Measurements from ENCODE around the gene TRAFD1.

The TRAFD1 gene, protein sequence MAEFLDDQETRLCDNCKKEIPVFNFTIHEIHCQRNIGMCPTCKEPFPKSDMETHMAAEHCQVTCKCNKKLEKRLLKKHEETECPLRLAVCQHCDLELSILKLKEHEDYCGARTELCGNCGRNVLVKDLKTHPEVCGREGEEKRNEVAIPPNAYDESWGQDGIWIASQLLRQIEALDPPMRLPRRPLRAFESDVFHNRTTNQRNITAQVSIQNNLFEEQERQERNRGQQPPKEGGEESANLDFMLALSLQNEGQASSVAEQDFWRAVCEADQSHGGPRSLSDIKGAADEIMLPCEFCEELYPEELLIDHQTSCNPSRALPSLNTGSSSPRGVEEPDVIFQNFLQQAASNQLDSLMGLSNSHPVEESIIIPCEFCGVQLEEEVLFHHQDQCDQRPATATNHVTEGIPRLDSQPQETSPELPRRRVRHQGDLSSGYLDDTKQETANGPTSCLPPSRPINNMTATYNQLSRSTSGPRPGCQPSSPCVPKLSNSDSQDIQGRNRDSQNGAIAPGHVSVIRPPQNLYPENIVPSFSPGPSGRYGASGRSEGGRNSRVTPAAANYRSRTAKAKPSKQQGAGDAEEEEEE

DNA sequence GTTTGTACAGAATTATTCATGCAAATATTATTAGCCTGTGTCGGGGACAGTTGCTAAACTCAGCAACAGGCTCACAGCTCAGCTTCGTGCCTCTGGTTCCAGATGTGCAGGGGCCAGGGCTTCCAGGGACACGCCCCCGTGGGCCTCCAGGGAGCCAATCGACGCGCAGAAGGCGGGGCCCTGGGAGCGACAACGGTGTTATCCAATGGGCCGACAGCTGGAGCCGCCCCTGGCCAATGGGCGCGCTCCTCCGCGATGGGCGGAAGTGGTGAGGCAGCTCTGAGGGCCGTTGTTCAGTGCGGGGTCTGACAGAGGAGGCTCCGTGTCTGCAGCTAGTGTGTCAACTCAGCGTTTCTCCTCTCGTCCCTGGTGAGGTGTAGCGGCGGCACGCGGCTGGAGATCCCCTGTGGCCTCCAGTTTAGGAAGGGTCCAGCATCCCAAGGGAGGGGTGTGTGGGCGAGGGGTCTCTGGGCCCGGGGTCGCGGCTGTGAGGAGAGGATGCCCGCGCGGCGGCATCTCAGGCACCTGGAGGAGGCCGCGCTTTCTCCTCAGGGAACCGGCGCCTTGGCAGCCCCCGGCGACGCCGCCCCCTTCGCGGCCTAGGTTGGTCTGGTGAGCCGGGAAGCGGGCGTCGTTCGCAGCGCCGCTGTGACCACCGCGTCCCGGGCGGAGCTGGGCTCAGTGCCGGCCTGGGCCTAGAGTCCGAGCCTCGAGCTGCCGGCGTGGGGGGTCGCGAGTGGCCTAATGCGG is at the start of gene TRAFD1:
TRAFD1 (plus strand) TSS at position 311 of the 750 bp plus-strand sequence. CDS start 4,963 bp downstream, outside the sequence.
- no peak for TF ChIP-seq GATA2 (IDR thresholded peaks at IDR 0.05; ENCODE audit: low read depth, low read length)
- no peak for TF ChIP-seq GATA3 (IDR thresholded peaks at IDR 0.05; ENCODE audit: low read depth, low read length)

DNA sequence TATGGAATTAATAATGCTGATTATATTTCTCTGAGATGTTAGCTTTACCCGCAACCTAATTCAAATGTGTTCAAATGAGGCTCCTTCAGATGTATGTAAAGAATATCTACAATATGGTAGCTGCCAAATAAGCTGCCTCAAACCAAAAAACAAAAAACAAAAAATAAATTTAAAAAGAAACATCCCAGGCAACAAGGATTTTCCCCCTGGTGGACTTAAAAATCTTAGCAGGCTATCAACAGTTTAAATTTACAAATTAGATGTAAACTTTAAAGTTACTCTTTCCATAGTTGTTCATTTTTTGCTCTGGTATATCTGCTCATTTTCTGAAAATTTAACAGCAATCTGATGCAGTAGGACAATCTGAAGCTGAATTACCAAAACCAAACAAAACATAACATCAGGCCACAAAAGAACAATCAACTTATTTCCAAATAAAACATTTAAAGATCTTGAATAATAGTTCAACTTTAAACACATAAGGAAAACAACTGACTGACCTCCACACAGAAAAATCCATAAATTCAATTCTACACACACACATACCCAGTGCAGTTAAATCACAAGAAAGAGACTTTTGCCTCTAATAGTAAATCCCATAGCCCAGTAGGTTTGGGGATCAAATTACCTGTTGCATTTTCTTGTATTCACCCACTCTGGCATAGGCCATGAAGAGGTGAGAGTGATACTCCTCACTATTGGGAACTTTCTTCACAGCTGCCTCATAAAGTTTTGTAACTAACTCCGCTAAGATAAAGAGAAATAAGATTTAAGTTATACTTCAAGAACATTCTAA is 38.1 kb upstream of the TRAFD1 start:
- TF ChIP-seq GATA3 (IDR thresholded peaks at IDR 0.05; ENCODE audit: low read depth, low read length) (no peak), GATA2 (IDR thresholded peaks at IDR 0.05; ENCODE audit: low read depth, low read length) (no peak)

DNA sequence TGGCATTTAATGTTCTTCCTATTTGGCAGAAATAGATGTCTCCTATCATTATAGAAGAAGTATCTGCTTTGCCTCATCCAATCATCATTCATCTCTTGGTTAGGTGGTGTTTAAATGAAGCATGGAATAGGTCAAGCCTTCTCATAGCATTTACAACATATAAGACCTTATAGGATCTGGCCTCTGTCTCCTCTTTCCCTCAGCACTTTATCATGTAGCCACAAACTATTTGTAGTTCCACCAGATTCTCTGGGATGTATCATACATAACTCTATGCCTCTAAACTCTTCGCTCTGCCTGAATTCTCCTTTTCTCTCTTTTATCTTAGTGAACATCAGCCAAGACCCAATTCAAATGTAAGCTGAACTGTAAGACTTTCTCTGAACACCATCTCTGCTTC is 37.5 kb upstream of the TRAFD1 start:
- no peak for TF ChIP-seq GATA2 (IDR thresholded peaks at IDR 0.05; ENCODE audit: low read depth, low read length)
- no peak for TF ChIP-seq GATA3 (IDR thresholded peaks at IDR 0.05; ENCODE audit: low read depth, low read length)

DNA sequence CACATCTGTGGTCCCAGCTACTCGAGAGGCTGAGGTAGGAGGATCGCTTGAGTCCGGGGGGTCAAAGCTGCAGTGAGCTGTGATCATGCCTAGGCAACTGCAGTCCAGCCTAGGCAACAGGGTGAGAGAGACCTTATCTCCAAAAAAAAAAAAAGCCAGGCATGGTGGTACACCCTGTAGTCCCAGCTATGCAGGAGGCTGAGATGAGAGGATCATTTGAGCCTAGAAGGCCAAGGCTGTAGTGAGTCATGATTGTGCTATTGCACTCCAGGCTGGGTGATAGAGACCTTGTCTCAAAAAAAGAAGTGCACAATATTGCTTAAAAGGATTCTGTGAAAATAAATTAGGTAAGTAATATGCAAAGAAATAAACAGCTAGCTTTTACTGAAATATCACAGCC is 33.8 kb upstream of the TRAFD1 start:
- TF ChIP-seq GATA3 (IDR thresholded peaks at IDR 0.05; ENCODE audit: low read depth, low read length) (no peak), GATA2 (IDR thresholded peaks at IDR 0.05; ENCODE audit: low read depth, low read length) (no peak)

DNA sequence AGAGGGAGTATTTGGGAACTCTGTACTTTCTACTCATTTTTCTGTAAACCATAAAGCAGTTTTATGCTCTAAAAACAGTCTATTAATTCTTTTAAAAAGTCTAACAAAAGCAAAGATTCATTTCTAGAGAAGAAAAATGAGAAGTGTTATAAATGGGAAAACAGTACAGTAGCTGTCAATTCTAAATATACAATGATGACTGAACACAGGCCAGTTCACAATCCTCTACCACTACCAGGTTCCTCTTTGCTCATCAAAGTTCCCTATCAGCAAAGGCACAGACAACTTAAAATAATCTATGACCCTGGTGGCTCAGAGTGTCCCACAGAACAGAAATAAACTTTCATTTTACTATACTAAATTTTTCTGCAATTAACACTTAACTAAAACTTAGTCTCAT is 29.3 kb upstream of the TRAFD1 start:
- TF ChIP-seq GATA2 (IDR thresholded peaks at IDR 0.05; ENCODE audit: low read depth, low read length), result no peak
- no peak for TF ChIP-seq GATA3 (IDR thresholded peaks at IDR 0.05; ENCODE audit: low read depth, low read length)

DNA sequence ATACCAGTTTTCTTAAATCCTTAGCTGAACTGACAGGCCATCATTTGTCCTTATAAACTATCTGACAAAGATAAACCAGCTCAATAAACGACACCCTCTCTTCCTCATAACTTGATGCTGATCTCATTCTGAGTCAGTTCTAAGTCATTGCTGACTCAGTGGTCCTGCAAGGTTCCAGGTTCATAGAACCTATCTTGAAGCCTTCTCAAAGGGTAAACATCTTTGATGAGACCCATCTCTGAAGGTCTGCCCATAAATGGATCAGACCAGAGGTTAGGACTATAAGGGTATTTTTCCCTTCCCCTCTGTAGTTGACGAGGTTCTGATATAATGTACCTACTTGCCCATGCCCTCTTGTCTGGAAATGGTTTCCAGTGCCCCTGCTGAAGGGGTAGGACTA is 28.7 kb upstream of the TRAFD1 start:
- TF ChIP-seq GATA3 (IDR thresholded peaks at IDR 0.05; ENCODE audit: low read depth, low read length) (no peak), GATA2 (IDR thresholded peaks at IDR 0.05; ENCODE audit: low read depth, low read length) (no peak)

DNA sequence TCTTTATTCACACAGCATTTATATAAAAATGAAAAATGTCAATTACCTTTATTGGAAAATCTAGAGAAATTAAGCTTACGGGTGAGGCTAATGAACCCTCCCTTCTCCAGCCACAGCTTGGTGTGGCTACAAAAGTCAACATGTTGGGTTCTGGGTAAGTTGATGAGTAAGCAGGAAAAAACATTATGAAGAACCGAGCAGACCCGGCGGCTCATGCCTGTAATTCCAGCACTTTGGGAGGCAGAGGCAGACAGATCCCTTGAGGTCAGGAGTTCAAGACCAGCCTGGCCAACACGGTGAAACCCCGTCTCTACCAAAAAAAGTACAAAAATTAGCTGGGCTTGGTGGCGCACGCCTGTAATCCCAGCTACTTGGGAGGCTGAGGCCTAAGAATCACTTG is 27.7 kb upstream of the TRAFD1 start:
- no peak for TF ChIP-seq GATA2 (IDR thresholded peaks at IDR 0.05; ENCODE audit: low read depth, low read length)
- TF ChIP-seq GATA3 (IDR thresholded peaks at IDR 0.05; ENCODE audit: low read depth, low read length), result no peak

DNA sequence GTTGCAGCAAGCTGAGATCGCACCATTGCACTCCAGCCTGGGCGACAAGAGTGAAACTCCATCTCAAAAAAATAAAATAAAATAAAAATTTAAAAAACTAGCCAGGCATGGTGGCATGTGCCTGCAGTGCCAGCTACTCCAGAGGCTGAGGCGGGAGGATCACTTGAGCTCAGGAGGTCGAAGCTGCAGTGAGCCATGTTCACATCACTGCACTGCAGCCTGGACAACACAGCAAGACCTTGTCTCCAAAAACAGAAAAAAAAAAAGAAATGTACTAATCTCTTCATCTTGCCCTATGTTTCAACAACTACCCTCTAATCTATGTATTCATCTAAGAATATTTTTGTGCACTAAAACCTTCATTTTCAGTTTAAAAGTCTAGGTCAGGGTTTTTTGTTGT is 23.2 kb upstream of the TRAFD1 start:
- TF ChIP-seq GATA3 (IDR thresholded peaks at IDR 0.05; ENCODE audit: low read depth, low read length), result no peak
- no peak for TF ChIP-seq GATA2 (IDR thresholded peaks at IDR 0.05; ENCODE audit: low read depth, low read length)

DNA sequence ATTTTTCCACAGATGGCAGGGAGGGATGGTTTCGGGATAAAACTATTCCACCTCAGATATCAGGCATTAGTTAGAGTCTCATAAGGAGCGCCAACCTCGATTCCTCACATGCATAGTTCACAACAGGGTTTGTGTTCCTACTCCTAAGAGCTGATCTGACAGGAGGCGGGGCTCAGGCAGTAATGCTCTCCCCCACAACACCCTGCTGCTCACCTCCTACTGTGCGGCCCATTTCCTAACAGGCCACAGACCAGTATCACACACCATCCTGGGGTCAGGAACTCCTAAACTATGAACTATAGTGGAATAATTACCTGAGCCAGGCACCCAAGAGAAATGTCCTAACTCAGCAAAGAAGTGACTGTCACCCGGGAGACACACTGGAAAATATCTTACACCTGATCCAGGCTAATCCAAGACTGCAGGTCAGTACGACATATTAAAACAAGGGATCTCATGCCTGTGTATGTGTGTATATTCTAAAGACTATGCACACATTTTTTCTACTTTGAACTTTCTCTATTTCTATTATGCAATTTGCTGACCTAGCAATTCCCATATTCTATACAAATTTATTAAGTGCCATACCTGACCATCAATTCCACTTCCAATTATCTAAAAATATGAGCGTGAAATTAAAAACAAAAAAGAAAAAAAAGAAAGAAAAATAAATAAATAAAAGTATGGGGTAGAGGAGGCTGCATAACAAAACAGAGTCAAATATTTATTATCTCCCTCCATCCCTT is 21.4 kb upstream of the TRAFD1 start:
- no peak for TF ChIP-seq GATA2 (IDR thresholded peaks at IDR 0.05; ENCODE audit: low read depth, low read length)

DNA sequence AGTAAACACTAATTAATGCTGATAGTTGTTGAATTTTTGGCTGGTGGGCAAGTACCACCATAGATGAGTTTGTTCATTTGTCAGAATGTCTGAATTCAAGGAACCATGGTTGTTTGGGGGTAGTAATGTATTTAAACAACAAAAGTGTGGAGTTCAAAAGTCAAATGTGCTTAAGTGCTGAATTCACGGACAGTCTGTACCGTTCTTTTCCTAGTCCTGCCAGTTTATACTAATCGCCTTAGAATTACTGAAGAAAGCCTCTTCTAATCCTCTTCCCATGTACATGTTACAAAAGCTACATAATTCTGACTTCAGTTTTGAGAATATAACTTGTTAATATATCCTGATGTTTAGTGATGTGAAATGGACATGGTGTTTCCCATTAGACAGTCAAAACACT is 19.5 kb upstream of the TRAFD1 start:
- no peak for TF ChIP-seq GATA3 (IDR thresholded peaks at IDR 0.05; ENCODE audit: low read depth, low read length)
- TF ChIP-seq GATA2 (IDR thresholded peaks at IDR 0.05; ENCODE audit: low read depth, low read length), result no peak

DNA sequence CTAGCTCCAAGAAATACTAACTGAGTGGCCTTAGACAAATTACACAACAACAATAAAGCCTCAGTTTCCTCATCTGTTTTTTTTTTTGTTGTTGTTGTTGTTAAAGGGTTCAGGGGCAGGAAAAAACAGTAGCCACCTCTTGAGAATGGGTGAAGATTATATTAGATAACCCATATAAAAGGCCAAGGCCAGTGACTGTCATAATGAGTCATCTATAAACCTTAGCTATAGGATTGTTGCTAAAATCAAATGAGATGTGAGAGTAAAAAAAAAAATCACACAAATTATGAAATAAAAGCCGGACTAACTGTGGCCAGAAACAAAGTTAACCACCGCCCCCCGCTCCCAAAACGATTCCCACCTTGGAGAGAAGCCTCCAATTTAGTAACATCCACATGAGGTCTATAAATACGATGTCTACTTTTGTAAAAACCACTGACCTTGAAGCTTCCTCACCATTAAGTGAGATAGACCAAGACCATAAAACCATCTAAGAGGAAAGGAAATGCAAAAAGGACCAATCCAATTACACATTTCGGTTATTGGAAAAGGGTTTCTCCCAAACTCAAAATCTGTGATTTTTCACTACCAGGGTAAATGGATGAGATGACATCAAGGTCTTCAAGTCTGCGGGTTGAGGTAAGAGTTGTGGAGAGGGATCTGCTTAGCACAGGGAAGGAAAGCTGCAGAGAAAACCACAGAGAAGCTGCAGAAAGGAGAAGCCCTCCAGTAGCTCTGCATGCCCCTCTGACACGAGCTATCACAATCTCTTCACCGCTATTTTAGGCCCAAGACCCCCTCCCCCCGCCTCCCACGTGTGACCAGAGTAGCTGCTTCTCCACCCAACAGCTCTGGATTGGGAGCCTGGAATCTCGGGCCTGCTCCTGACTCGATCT is 17.8 kb upstream of the TRAFD1 start:
- TF ChIP-seq GATA3 (IDR thresholded peaks at IDR 0.05; ENCODE audit: low read depth, low read length) (no peak), GATA2 (IDR thresholded peaks at IDR 0.05; ENCODE audit: low read depth, low read length) (no peak)

Measured in SH-SY5Y (cell line).